H1 (cell line): ENCODE measurements around the gene ACER1. TPM values are rescaled to one million over a fixed set of nuclear protein-coding genes. Genes with fewer than 3 reads are reported as not detected.

Experiments used
- BCL11A ChIP-seq, 2 experiments: IDR thresholded peaks; one replicate each; pipeline ENCODE4 v1.6.1; 2011; ENCODE audit warnings: low read depth in 2 of 2, low read length in 2 of 2, mild to moderate bottlenecking in 2 of 2
- CBX8 ChIP-seq: fragments of 300-800, 300-1000 bp; sonication (generic); IDR thresholded peaks from 2 replicates; pipeline ENCODE4 v1.7.1; 2016; ENCODE audit warnings: low read depth, low read length, borderline replicate concordance
- CTBP2 ChIP-seq: IDR thresholded peaks from 2 replicates; pipeline ENCODE4 v1.7.0; 2011; ENCODE audit warnings: borderline replicate concordance, mild to moderate bottlenecking, moderate library complexity, mixed read lengths, low read length; ENCODE audit not compliant: insufficient read depth, insufficient read length
- KDM1A ChIP-seq: fragments of 200-600, 300-600 bp; sonication (generic); IDR thresholded peaks from 2 replicates; pipeline ENCODE4 v1.7.1; 2016; ENCODE audit warnings: mild to moderate bottlenecking, low read length, borderline replicate concordance
- PHF8 ChIP-seq: fragments of 200-600 bp; sonication (generic); conservative IDR thresholded peaks from 2 replicates; pipeline ENCODE4 v1.7.1; 2012; ENCODE audit warnings: low read depth, mild to moderate bottlenecking, inconsistent platforms, low read length, moderate library complexity
- POLR2AphosphoS5 ChIP-seq: IDR thresholded peaks from 2 replicates; pipeline ENCODE4 v1.6.1; 2011; ENCODE audit warnings: low read depth, low read length
- polyA plus RNA-seq, 7 experiments: library from polyadenylated mRNA; depleted of rRNA in 3 of 7; stranded (reverse) in 5 of 7; unstranded in 2 of 7; fragments of >200 nt in 5 of 7; fragments of 200-250 nt in 2 of 7; gene quantifications; 1 replicate in 5 of 7; 2 replicates in 1 of 7; 4 replicates in 1 of 7; pipeline versions ENCODE4 v1.2.1 to v1.2.3, GENCODE V29; 2011 to 2013; ENCODE audit warnings: missing spikeins in 2 of 7, mixed read lengths in 2 of 7
- total RNA-seq: library from RNA; stranded (reverse); fragmentation: NEBNext Ultra II Directional; extraction: Animal tissue kit (Norgen Biotek cat#: 25700); gene quantifications from 2 replicates; pipeline ENCODE4 v1.2.1, GENCODE V29; 2021
- TF ChIP-seq, protein P1 (sequence below): IDR thresholded peaks from 2 replicates; pipeline ENCODE4 v1.6.1; 2012; ENCODE audit warnings: inconsistent platforms
- TF ChIP-seq, protein P2 (sequence below): fragments of 300-600 bp; sonication (generic); IDR thresholded peaks from 2 replicates; pipeline ENCODE4 v1.7.1; 2012; ENCODE audit warnings: low read length, moderate library complexity, mild to moderate bottlenecking, inconsistent platforms; ENCODE audit not compliant: insufficient replicate concordance

ACER1 gene
- total and polyA plus RNA-seq, 2 of the 8 experiments (the other 6 are each of a cell fraction or from before 2014, with no cell fraction given), result 0.05 TPM; not detected in 1

DNA sequence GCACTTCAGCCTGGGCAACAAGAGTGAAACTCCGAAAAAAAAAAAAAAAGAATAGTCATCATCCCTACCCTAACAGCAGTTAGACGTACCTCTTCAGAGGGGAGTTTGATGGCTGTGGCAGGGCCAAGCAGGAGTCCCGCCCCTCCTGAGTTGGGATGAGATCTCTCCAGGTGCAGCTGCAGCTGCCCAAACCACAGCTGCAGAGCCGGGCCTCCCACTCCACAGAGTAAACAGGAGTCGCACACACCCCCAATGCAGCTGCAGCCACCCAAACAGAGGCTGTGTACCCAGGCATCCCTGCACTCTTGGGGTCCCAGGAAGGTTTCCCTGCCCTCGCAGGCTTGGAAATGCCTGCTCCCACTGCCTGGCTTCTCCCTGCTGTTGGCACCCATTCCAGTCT lies 36.2 kb downstream of the ACER1 start (continued):
- TF ChIP-seq, protein P1, sequence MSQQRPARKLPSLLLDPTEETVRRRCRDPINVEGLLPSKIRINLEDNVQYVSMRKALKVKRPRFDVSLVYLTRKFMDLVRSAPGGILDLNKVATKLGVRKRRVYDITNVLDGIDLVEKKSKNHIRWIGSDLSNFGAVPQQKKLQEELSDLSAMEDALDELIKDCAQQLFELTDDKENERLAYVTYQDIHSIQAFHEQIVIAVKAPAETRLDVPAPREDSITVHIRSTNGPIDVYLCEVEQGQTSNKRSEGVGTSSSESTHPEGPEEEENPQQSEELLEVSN, result no peak
- no peak for TF ChIP-seq KDM1A
- TF ChIP-seq, protein P2, sequence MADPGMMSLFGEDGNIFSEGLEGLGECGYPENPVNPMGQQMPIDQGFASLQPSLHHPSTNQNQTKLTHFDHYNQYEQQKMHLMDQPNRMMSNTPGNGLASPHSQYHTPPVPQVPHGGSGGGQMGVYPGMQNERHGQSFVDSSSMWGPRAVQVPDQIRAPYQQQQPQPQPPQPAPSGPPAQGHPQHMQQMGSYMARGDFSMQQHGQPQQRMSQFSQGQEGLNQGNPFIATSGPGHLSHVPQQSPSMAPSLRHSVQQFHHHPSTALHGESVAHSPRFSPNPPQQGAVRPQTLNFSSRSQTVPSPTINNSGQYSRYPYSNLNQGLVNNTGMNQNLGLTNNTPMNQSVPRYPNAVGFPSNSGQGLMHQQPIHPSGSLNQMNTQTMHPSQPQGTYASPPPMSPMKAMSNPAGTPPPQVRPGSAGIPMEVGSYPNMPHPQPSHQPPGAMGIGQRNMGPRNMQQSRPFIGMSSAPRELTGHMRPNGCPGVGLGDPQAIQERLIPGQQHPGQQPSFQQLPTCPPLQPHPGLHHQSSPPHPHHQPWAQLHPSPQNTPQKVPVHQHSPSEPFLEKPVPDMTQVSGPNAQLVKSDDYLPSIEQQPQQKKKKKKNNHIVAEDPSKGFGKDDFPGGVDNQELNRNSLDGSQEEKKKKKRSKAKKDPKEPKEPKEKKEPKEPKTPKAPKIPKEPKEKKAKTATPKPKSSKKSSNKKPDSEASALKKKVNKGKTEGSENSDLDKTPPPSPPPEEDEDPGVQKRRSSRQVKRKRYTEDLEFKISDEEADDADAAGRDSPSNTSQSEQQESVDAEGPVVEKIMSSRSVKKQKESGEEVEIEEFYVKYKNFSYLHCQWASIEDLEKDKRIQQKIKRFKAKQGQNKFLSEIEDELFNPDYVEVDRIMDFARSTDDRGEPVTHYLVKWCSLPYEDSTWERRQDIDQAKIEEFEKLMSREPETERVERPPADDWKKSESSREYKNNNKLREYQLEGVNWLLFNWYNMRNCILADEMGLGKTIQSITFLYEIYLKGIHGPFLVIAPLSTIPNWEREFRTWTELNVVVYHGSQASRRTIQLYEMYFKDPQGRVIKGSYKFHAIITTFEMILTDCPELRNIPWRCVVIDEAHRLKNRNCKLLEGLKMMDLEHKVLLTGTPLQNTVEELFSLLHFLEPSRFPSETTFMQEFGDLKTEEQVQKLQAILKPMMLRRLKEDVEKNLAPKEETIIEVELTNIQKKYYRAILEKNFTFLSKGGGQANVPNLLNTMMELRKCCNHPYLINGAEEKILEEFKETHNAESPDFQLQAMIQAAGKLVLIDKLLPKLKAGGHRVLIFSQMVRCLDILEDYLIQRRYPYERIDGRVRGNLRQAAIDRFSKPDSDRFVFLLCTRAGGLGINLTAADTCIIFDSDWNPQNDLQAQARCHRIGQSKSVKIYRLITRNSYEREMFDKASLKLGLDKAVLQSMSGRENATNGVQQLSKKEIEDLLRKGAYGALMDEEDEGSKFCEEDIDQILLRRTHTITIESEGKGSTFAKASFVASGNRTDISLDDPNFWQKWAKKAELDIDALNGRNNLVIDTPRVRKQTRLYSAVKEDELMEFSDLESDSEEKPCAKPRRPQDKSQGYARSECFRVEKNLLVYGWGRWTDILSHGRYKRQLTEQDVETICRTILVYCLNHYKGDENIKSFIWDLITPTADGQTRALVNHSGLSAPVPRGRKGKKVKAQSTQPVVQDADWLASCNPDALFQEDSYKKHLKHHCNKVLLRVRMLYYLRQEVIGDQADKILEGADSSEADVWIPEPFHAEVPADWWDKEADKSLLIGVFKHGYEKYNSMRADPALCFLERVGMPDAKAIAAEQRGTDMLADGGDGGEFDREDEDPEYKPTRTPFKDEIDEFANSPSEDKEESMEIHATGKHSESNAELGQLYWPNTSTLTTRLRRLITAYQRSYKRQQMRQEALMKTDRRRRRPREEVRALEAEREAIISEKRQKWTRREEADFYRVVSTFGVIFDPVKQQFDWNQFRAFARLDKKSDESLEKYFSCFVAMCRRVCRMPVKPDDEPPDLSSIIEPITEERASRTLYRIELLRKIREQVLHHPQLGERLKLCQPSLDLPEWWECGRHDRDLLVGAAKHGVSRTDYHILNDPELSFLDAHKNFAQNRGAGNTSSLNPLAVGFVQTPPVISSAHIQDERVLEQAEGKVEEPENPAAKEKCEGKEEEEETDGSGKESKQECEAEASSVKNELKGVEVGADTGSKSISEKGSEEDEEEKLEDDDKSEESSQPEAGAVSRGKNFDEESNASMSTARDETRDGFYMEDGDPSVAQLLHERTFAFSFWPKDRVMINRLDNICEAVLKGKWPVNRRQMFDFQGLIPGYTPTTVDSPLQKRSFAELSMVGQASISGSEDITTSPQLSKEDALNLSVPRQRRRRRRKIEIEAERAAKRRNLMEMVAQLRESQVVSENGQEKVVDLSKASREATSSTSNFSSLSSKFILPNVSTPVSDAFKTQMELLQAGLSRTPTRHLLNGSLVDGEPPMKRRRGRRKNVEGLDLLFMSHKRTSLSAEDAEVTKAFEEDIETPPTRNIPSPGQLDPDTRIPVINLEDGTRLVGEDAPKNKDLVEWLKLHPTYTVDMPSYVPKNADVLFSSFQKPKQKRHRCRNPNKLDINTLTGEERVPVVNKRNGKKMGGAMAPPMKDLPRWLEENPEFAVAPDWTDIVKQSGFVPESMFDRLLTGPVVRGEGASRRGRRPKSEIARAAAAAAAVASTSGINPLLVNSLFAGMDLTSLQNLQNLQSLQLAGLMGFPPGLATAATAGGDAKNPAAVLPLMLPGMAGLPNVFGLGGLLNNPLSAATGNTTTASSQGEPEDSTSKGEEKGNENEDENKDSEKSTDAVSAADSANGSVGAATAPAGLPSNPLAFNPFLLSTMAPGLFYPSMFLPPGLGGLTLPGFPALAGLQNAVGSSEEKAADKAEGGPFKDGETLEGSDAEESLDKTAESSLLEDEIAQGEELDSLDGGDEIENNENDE, result no peak
- no peak for TF ChIP-seq PHF8
- TF ChIP-seq CBX8, result no peak
- no peak for TF ChIP-seq POLR2AphosphoS5
- no peak for TF ChIP-seq BCL11A (IDR thresholded peaks at IDR 0.05; ENCODE audit: low read depth in 2 of 2, low read length in 2 of 2)
- no peak for TF ChIP-seq CTBP2
